Temporal lobe (tissue), 1 donor: ENCODE measurements around the gene PGRMC1. TPM values are rescaled to one million over a fixed set of nuclear protein-coding genes. Genes with fewer than 3 reads are reported as not detected.

Experiments used
- total RNA-seq: library from RNA; depleted of rRNA; stranded (reverse); fragments of >200 nt; gene quantifications from one replicate; pipeline ENCODE4 v1.2.3, GENCODE V29; 2014

Gene PGRMC1
- total RNA-seq, 1 donor from 2014 or later = 146 TPM

Other genes starting within 250 kb of the PGRMC1 start
- gene CT47C1, start 163.3 kb upstream of the PGRMC1 start, total RNA-seq = not detected
- gene KIAA1210, start 108.5 kb upstream of the PGRMC1 start, total RNA-seq = under 0.01 TPM
- gene SLC25A43, start 163.1 kb downstream of the PGRMC1 start, total RNA-seq = 0.98 TPM
- gene SLC25A5, start 232.2 kb downstream of the PGRMC1 start, total RNA-seq = 63.2 TPM